H1 (cell line): Measurements from ENCODE around the gene HMGA1. TPM values are rescaled to one million over a fixed set of nuclear protein-coding genes. Genes with fewer than 3 reads are reported as not detected.
"Not testable (repeated sequence)": the region's sequence is repeated elsewhere in the genome, so short reads cannot be mapped to it uniquely, and the experiment has no call there.

Source experiments
- CTCF ChIA-PET: fragments of 300-600 bp; sonication (Branson Sonifier 250); formaldehyde crosslinking; loops from one replicate; lab custom pipeline; 2021; ENCODE audit not compliant: partially characterized antibody; lab: Charles Lee
- POLR2A ChIA-PET: fragments of 300-600 bp; sonication (Branson Sonifier 250); formaldehyde crosslinking; loops from one replicate; lab custom pipeline; 2021; ENCODE audit warnings: inconsistent platforms; ENCODE audit not compliant: partially characterized antibody; lab: Charles Lee
- DNase-seq, 2 experiments: peaks; one replicate each; pipeline versions ENCODE4 v3.0.0 to v3.0.0-alpha.2; 2010 to 2022; ENCODE audit warnings: low spot score in 2 of 2, low read depth in 1 of 2, mixed read lengths in 1 of 2
- FAIRE-seq: peaks from 2 replicates; lab custom pipeline; 2011; peaks lifted over from hg19 to GRCh38; lab: Jason Lieb, UNC
- H2AFZ ChIP-seq: 2 replicates; pipeline ENCODE4 v1.8.1; 2012; ENCODE audit warnings: low read length, inconsistent platforms
- H2AK5ac ChIP-seq: 2 replicates; pipeline ENCODE4 v1.6.1; 2013; ENCODE audit warnings: low read depth, low read length
- H2BK120ac ChIP-seq: replicated peaks from 2 replicates; pipeline ENCODE3; 2013; ENCODE audit warnings: low read depth, low read length, inconsistent platforms
- H2BK12ac ChIP-seq: 2 replicates; pipeline ENCODE4 v1.6.1; 2013; ENCODE audit warnings: low read depth, low read length
- H2BK15ac ChIP-seq: 2 replicates; pipeline ENCODE4 v1.6.1; 2013; ENCODE audit warnings: low read length
- H2BK20ac ChIP-seq: 2 replicates; pipeline ENCODE4 v1.6.1; 2013; ENCODE audit warnings: low read length
- H2BK5ac ChIP-seq: 2 replicates; pipeline ENCODE4 v1.6.1; 2013; ENCODE audit warnings: low read depth, low read length
- H3K14ac ChIP-seq: 2 replicates; pipeline ENCODE4 v1.6.1; 2013; ENCODE audit warnings: inconsistent platforms; ENCODE audit not compliant: insufficient read length
- H3K18ac ChIP-seq: 2 replicates; pipeline ENCODE4 v1.6.1; 2013; ENCODE audit warnings: low read length; ENCODE audit errors: extremely low read depth
- H3K23ac ChIP-seq: 2 replicates; pipeline ENCODE4 v1.6.1; 2013; ENCODE audit warnings: inconsistent platforms; ENCODE audit not compliant: insufficient read length
- H3K23me2 ChIP-seq: 2 replicates; pipeline ENCODE4 v1.6.1; 2013; ENCODE audit warnings: low read depth, low read length
- H3K27ac ChIP-seq: 2 replicates; pipeline ENCODE4 v1.6.1; 2011; ENCODE audit warnings: low read depth, low read length, inconsistent platforms
- H3K27me3 ChIP-seq, 4 experiments: replicated peaks in 1 of 4; 1 replicate in 1 of 4; 2 replicates in 3 of 4; pipeline versions ENCODE4 v1.6.1 to v1.8.1; 2011 to 2013; ENCODE audit warnings: low read length in 3 of 4, mild to moderate bottlenecking in 3 of 4, inconsistent platforms in 2 of 4, mixed read lengths in 2 of 4, moderate library complexity in 1 of 4; ENCODE audit not compliant: control insufficient read depth in 3 of 4, insufficient read depth in 3 of 4; ENCODE audit errors: extremely low read depth in 1 of 4
- H3K36me3 ChIP-seq, 4 experiments: 2 replicates each; pipeline versions ENCODE4 v1.6.1 to v1.8.1; 2011 to 2013; ENCODE audit warnings: mild to moderate bottlenecking in 4 of 4, low read length in 3 of 4, moderate library complexity in 2 of 4, control low read depth in 1 of 4, inconsistent platforms in 1 of 4; ENCODE audit not compliant: insufficient read depth in 4 of 4, control insufficient read depth in 2 of 4
- H3K4ac ChIP-seq: replicated peaks from 2 replicates; pipeline ENCODE3; 2013; ENCODE audit warnings: low read length, low read depth, mixed read lengths, inconsistent platforms; ENCODE audit not compliant: insufficient read length
- H3K4me1 ChIP-seq, 4 experiments: replicated peaks in 1 of 4; 1 replicate in 1 of 4; 2 replicates in 3 of 4; pipeline versions ENCODE4 v1.6.1 to v1.8.1; 2011 to 2013; ENCODE audit warnings: low read length in 3 of 4, inconsistent platforms in 2 of 4, mixed read lengths in 1 of 4; ENCODE audit not compliant: insufficient read depth in 4 of 4, control insufficient read depth in 3 of 4
- H3K4me2 ChIP-seq, 2 experiments: 2 replicates each; pipeline versions ENCODE4 v1.6.1 to v1.8.1; 2011 to 2013; ENCODE audit warnings: low read depth in 2 of 2, low read length in 2 of 2, control low read depth in 1 of 2, inconsistent platforms in 1 of 2, mild to moderate bottlenecking in 1 of 2; ENCODE audit not compliant: insufficient read depth in 1 of 2
- H3K4me3 ChIP-seq, 4 experiments: fragments of 200-600, 300-600 bp in 1 of 4; sonication (generic), shearing (Covaris generic), sonication (Bioruptor Twin) in 1 of 4; 2 replicates each; pipeline versions ENCODE4 v1.5.1 to v1.8.1; 2011 to 2016; ENCODE audit warnings: low read length in 4 of 4, low read depth in 3 of 4, control low read depth in 2 of 4, inconsistent platforms in 2 of 4, mild to moderate bottlenecking in 2 of 4, mixed read lengths in 1 of 4, moderate library complexity in 1 of 4; ENCODE audit not compliant: insufficient read depth in 2 of 4; ENCODE audit errors: extremely low read depth in 1 of 4
- H3K56ac ChIP-seq: replicated peaks from 2 replicates; pipeline ENCODE3; 2013; ENCODE audit warnings: low read depth, mild to moderate bottlenecking, mixed read lengths, low read length, inconsistent platforms; ENCODE audit not compliant: insufficient read length
- H3K79me1 ChIP-seq: 2 replicates; pipeline ENCODE4 v1.6.1; 2013; ENCODE audit warnings: low read depth, low read length, control low read depth
- H3K79me2 ChIP-seq, 2 experiments: 2 replicates each; pipeline versions ENCODE4 v1.6.1 to v1.8.1; 2012 to 2013; ENCODE audit warnings: low read length in 2 of 2, mild to moderate bottlenecking in 2 of 2, inconsistent platforms in 1 of 2; ENCODE audit not compliant: insufficient read depth in 2 of 2, control insufficient read depth in 1 of 2
- H3K9ac ChIP-seq, 4 experiments: replicated peaks in 1 of 4; 1 replicate in 1 of 4; 2 replicates in 3 of 4; pipeline versions ENCODE4 v1.6.1 to v1.8.1; 2011 to 2013; ENCODE audit warnings: low read depth in 3 of 4, low read length in 3 of 4, control low read depth in 2 of 4, mild to moderate bottlenecking in 2 of 4, moderate library complexity in 2 of 4, inconsistent platforms in 1 of 4; ENCODE audit errors: extremely low read depth in 1 of 4
- H3K9me3 ChIP-seq, 2 experiments: 2 replicates each; pipeline versions ENCODE4 v1.6.1 to v1.8.1; 2012 to 2013; ENCODE audit warnings: mild to moderate bottlenecking in 2 of 2, moderate library complexity in 2 of 2, control low read depth in 1 of 2, inconsistent platforms in 1 of 2, low read depth in 1 of 2, low read length in 1 of 2, mixed read lengths in 1 of 2; ENCODE audit not compliant: insufficient read depth in 2 of 2
- H4K20me1 ChIP-seq, 2 experiments: replicated peaks in 1 of 2; 2 replicates each; pipeline versions ENCODE3 to v1.8.1; 2011 to 2013; ENCODE audit warnings: inconsistent platforms in 2 of 2, low read length in 2 of 2, mild to moderate bottlenecking in 1 of 2; ENCODE audit not compliant: insufficient read depth in 2 of 2, control insufficient read depth in 1 of 2
- H4K5ac ChIP-seq: 2 replicates; pipeline ENCODE4 v1.6.1; 2013; ENCODE audit warnings: low read length, low read depth, mixed read lengths, inconsistent platforms; ENCODE audit not compliant: insufficient read length
- H4K8ac ChIP-seq: 2 replicates; pipeline ENCODE4 v1.8.0; 2013; ENCODE audit warnings: mild to moderate bottlenecking, moderate library complexity, low read length, inconsistent platforms; ENCODE audit not compliant: insufficient read depth; ENCODE audit errors: extremely low read depth
- H4K91ac ChIP-seq: replicated peaks from 2 replicates; pipeline ENCODE3; 2013; ENCODE audit warnings: low read length, mixed read lengths, inconsistent platforms; ENCODE audit not compliant: insufficient read length
- WGBS, 2 experiments: shearing (Covaris generic) in 1 of 2; methylation state at CpG; one replicate each; pipeline versions ENCODE4 v1.1.6 to v1.1.7; 2013 to 2015; ENCODE audit warnings: low lambda C conversion rate in 2 of 2, mixed read lengths in 2 of 2, inconsistent platforms in 1 of 2, low coverage in 1 of 2, missing lambda C conversion rate in 1 of 2; ENCODE audit not compliant: insufficient replicate concordance in 2 of 2, insufficient coverage in 1 of 2, insufficient read length in 1 of 2; ENCODE audit errors: extremely low coverage in 1 of 2, missing lambda C conversion rate in 1 of 2; 5-methylcytosine and 5-hydroxymethylcytosine counted together
- polyA plus RNA-seq, 7 experiments: library from polyadenylated mRNA; depleted of rRNA in 3 of 7; stranded (reverse) in 5 of 7; unstranded in 2 of 7; fragments of >200 nt in 5 of 7; fragments of 200-250 nt in 2 of 7; gene quantifications; 1 replicate in 5 of 7; 2 replicates in 1 of 7; 4 replicates in 1 of 7; pipeline versions ENCODE4 v1.2.1 to v1.2.3, GENCODE V29; 2011 to 2013; ENCODE audit warnings: missing spikeins in 2 of 7, mixed read lengths in 2 of 7
- total RNA-seq: library from RNA; stranded (reverse); fragmentation: NEBNext Ultra II Directional; extraction: Animal tissue kit (Norgen Biotek cat#: 25700); gene quantifications from 2 replicates; pipeline ENCODE4 v1.2.1, GENCODE V29; 2021

HMGA1 gene
- total and polyA plus RNA-seq, 2 of the 8 experiments (the other 6 are each of a cell fraction or from before 2014, with no cell fraction given): 1,557 to 2,636 TPM

- H3K56ac ChIP-seq, H3K79me1 ChIP-seq, H4K91ac ChIP-seq, H3K27me3 ChIP-seq, H2BK15ac ChIP-seq, H3K23me2 ChIP-seq, H2BK12ac ChIP-seq, H2BK5ac ChIP-seq, H4K5ac ChIP-seq, DNase-seq, H3K9ac ChIP-seq, H3K4ac ChIP-seq, H4K8ac ChIP-seq, H3K9me3 ChIP-seq, H3K27ac ChIP-seq, H2BK120ac ChIP-seq, H2AFZ ChIP-seq, H3K4me1 ChIP-seq, H3K36me3 ChIP-seq, H3K4me2 ChIP-seq, FAIRE-seq, H2AK5ac ChIP-seq, H3K4me3 ChIP-seq, H3K79me2 ChIP-seq, H3K23ac ChIP-seq, H3K14ac ChIP-seq, H3K18ac ChIP-seq, H2BK20ac ChIP-seq, H4K20me1 ChIP-seq: not testable (repeated sequence)
- WGBS, 2 experiments: 81% methylated on average over 17 of the region's 17 CpGs; no CpG with 5 or more reads in 1 of the 2 experiments
- ChIA-PET CTCF (interaction anchor here (0.7 to 1.2 kb wide), 2 partner anchors 20 to 120 kb away, joined by 3 to 5 read pairs; no protein-coding TSS in a partner anchor), POLR2A (interaction anchor here (1.3 to 2.0 kb wide), 2 partner anchors 26 to 33 kb away, joined by 3 to 7 read pairs; partner anchors contain the start of gene HMGA1)
Measured at GRCh38 chr6:34269658-34270341, 33.1 kb downstream of the HMGA1 start.
